GM18520 (cell line): ENCODE results near the gene KDELR3.

Experiments used
- ATAC-seq: cut with Tn5 transposase; IDR thresholded peaks from one replicate; pipeline ENCODE4 v1.9.1; 2021; ENCODE audit not compliant: unreplicated experiment

KDELR3 gene

GRCh38 chr22:38481162-38481870, 13.4 kb downstream of the KDELR3 start:
- ATAC-seq: no peak

GRCh38 chr22:38481871-38482332, 14.0 kb downstream of the KDELR3 start:
- ATAC-seq: no peak

- ATAC-seq: no peak
These were observed 14.9 kb downstream of the KDELR3 start for GRCh38 chr22:38482662-38483308.

GRCh38 chr22:38484244-38484643, 16.3 kb downstream of the KDELR3 start:
- ATAC-seq: no peak

GRCh38 chr22:38485783-38486182, 17.9 kb downstream of the KDELR3 start:
- ATAC-seq: no peak

GRCh38 chr22:38487946-38488345, 20.1 kb downstream of the KDELR3 start:
- no peak for ATAC-seq

- ATAC-seq: no peak
These were observed 21.2 kb downstream of the KDELR3 start for GRCh38 chr22:38489142-38489541.

- ATAC-seq: no peak
These were observed 21.8 kb downstream of the KDELR3 start for GRCh38 chr22:38489561-38490145.

GRCh38 chr22:38490475-38490874, 22.6 kb downstream of the KDELR3 start:
- no peak for ATAC-seq

- ATAC-seq: no peak
These were observed 23.0 kb downstream of the KDELR3 start for GRCh38 chr22:38490915-38491314.

GRCh38 chr22:38491707-38492348, 23.9 kb downstream of the KDELR3 start:
- ATAC-seq: no peak

- no peak for ATAC-seq
These were observed 26.6 kb downstream of the KDELR3 start for GRCh38 chr22:38494498-38494897.

GRCh38 chr22:38494939-38495338, 27.0 kb downstream of the KDELR3 start:
- ATAC-seq: no peak

GRCh38 chr22:38497869-38498268, 30.0 kb downstream of the KDELR3 start:
- ATAC-seq: no peak

- no peak for ATAC-seq
These were observed 34.1 kb downstream of the KDELR3 start for GRCh38 chr22:38501797-38502672.

- ATAC-seq: no peak
These were observed 35.1 kb downstream of the KDELR3 start for GRCh38 chr22:38503021-38503420.

- ATAC-seq: no peak
These were observed 37.0 kb downstream of the KDELR3 start for GRCh38 chr22:38504731-38505540.

- peak; percentile 9 for ATAC-seq
These were observed 37.7 kb downstream of the KDELR3 start for GRCh38 chr22:38505541-38506117.

- peak; percentile 77 for ATAC-seq
These were observed 38.4 kb downstream of the KDELR3 start, which contains the start of gene DDX17 for GRCh38 chr22:38506118-38506962. Gene DDX17 (minus strand): TSS chr22:38506311.
